OCI-LY1 (cell line): ENCODE data around the gene SNX18.
A peak's percentile ranks its signal among the peaks of the same experiment; 100 is the strongest.

Source experiments
- H2AFZ ChIP-seq: fragments of 200-600 bp; sonication (generic), shearing (Covaris generic); 2 replicates; pipeline ENCODE4 v1.6.0; 2014; ENCODE audit warnings: antibody characterized with exemption, mild to moderate bottlenecking, low read length
- H3F3A ChIP-seq: fragments of 200-600 bp; sonication (generic), shearing (Covaris generic); 2 replicates; pipeline ENCODE4 v1.6.0; 2014; ENCODE audit warnings: mild to moderate bottlenecking, antibody characterized with exemption, low read length, moderate library complexity; ENCODE audit not compliant: insufficient read depth
- H3K27ac ChIP-seq: fragments of 200-600 bp; sonication (generic); 2 replicates; pipeline ENCODE4 v1.5.1; 2014; ENCODE audit warnings: low read length, mixed run types, mild to moderate bottlenecking, low read depth; ENCODE audit not compliant: poor library complexity, severe bottlenecking
- H3K27me3 ChIP-seq: fragments of 200-600 bp; sonication (generic); 2 replicates; pipeline ENCODE4 v1.6.0; 2014; ENCODE audit warnings: antibody characterized with exemption, mild to moderate bottlenecking, low read length, moderate library complexity; ENCODE audit not compliant: insufficient read depth
- H3K36me3 ChIP-seq: fragments of 200-600 bp; sonication (generic); 2 replicates; pipeline ENCODE4 v1.6.1; 2014; ENCODE audit warnings: mild to moderate bottlenecking, antibody characterized with exemption, low read length, moderate library complexity, mixed read lengths; ENCODE audit not compliant: insufficient read depth
- H3K4me1 ChIP-seq: fragments of 200-600 bp; sonication (generic); 2 replicates; pipeline ENCODE4 v1.5.1; 2014; ENCODE audit warnings: mild to moderate bottlenecking, low read length, moderate library complexity; ENCODE audit not compliant: insufficient read depth, severe bottlenecking
- H3K4me2 ChIP-seq: fragments of 200-600 bp; sonication (generic), shearing (Covaris generic); 2 replicates; pipeline ENCODE4 v1.6.1; 2014; ENCODE audit warnings: low read length
- H3K4me3 ChIP-seq: fragments of 200-600 bp; sonication (generic); 2 replicates; pipeline ENCODE4 v1.5.1; 2014; ENCODE audit warnings: low read length, low read depth, mild to moderate bottlenecking, mixed read lengths; ENCODE audit not compliant: poor library complexity, severe bottlenecking
- H3K79me2 ChIP-seq: fragments of 200-600 bp; shearing (Covaris generic); 2 replicates; pipeline ENCODE4 v1.6.1; 2016; ENCODE audit warnings: mixed run types, low read length, mixed read lengths; ENCODE audit not compliant: insufficient read depth
- H3K9ac ChIP-seq: fragments of 200-600 bp; sonication (generic), shearing (Covaris generic); 2 replicates; pipeline ENCODE4 v1.6.1; 2014; ENCODE audit warnings: mild to moderate bottlenecking, low read length, mixed read lengths
- H3K9me2 ChIP-seq: fragments of 200-600 bp; sonication (generic), shearing (Covaris generic); 2 replicates; pipeline ENCODE4 v1.6.1; 2014; ENCODE audit warnings: low read depth, mild to moderate bottlenecking, low read length, mixed read lengths
- H3K9me3 ChIP-seq: fragments of 200-600 bp; shearing (Covaris generic); 2 replicates; pipeline ENCODE4 v1.6.1; 2014; ENCODE audit warnings: low read length, mixed read lengths
- H4K20me1 ChIP-seq: fragments of 200-600 bp; sonication (generic), shearing (Covaris generic); 2 replicates; pipeline ENCODE4 v1.6.0; 2016; ENCODE audit warnings: mild to moderate bottlenecking, low read length; ENCODE audit not compliant: insufficient read depth
- CTCF ChIP-seq: fragments of 200-600 bp; sonication (generic), shearing (Covaris generic); IDR thresholded peaks from 2 replicates; pipeline ENCODE4 v1.5.1; 2017; ENCODE audit warnings: mild to moderate bottlenecking, antibody characterized with exemption, low read length, moderate library complexity, mixed read lengths
- EZH2 ChIP-seq: fragments of 200-600 bp; sonication (generic), shearing (Covaris generic); IDR thresholded peaks from 2 replicates; pipeline ENCODE4 v1.8.0; 2017; ENCODE audit warnings: borderline replicate concordance, mixed run types, mild to moderate bottlenecking, antibody characterized with exemption, low read length, moderate library complexity, mixed read lengths

The SNX18 gene

GRCh38 chr5:54524082-54524481, 6.5 kb downstream of the SNX18 start:
- peaks cover 39% of the 10 kb centered on the region for H3K4me1 ChIP-seq
- H3F3A ChIP-seq, result no peaks in the 10 kb centered on the region
- H3K27me3 ChIP-seq, result no peaks in the 10 kb centered on the region
- peak overlapping the region; percentile 31 for H3K27ac ChIP-seq
- no peaks in the 10 kb centered on the region for H3K79me2 ChIP-seq
- peak overlapping the region; percentile 6; the same call in 1 of the 2 replicates for H3K9ac ChIP-seq
- H3K9me3 ChIP-seq, result no peaks in the 10 kb centered on the region
- no peaks in the 10 kb centered on the region; the same call in 1 of the 2 replicates for H4K20me1 ChIP-seq
- H3K4me3 ChIP-seq, result peak overlapping the region; percentile 11
- no peak overlapping the region for H2AFZ ChIP-seq
- no peak for TF ChIP-seq EZH2
- TF ChIP-seq CTCF, result no peak
- no peaks in the 10 kb centered on the region for H3K9me2 ChIP-seq
- H3K4me2 ChIP-seq, result peak overlapping the region; percentile 40; the same call in 1 of the 2 replicates
- no peaks in the 10 kb centered on the region; the same call in 1 of the 2 replicates for H3K36me3 ChIP-seq

- Histone ChIP-seq H4K20me1 (no peaks in the 10 kb centered on the region; the same call in 1 of the 2 replicates), H3K4me2 (no peak overlapping the region), H3K79me2 (no peaks in the 10 kb centered on the region)
These were observed 7.1 kb downstream of the SNX18 start for GRCh38 chr5:54524704-54525103.

GRCh38 chr5:54525261-54525660, 7.7 kb downstream of the SNX18 start:
- H3K9me3 ChIP-seq, result no peaks in the 10 kb centered on the region
- no peak overlapping the region for H3K27ac ChIP-seq
- no peak overlapping the region for H3K4me2 ChIP-seq
- H4K20me1 ChIP-seq, result no peaks in the 10 kb centered on the region
- H3K4me3 ChIP-seq, result no peak overlapping the region
- H3F3A ChIP-seq, result no peaks in the 10 kb centered on the region
- H3K4me1 ChIP-seq, result peaks cover 38% of the 10 kb centered on the region
- no peak overlapping the region for H2AFZ ChIP-seq
- TF ChIP-seq EZH2 (no peak), CTCF (no peak)
- no peaks in the 10 kb centered on the region for H3K27me3 ChIP-seq
- no peaks in the 10 kb centered on the region for H3K9me2 ChIP-seq
- H3K9ac ChIP-seq, result no peak overlapping the region
- H3K36me3 ChIP-seq, result no peaks in the 10 kb centered on the region
- no peaks in the 10 kb centered on the region for H3K79me2 ChIP-seq

More at GRCh38 chr5:54524704-54525103, 7.1 kb downstream of the SNX18 start:
- no peaks in the 10 kb centered on the region for H3K9me3 ChIP-seq
- H3F3A ChIP-seq, result no peaks in the 10 kb centered on the region
- no peak overlapping the region for H2AFZ ChIP-seq
- no peak overlapping the region for H3K27ac ChIP-seq
- TF ChIP-seq CTCF (no peak), EZH2 (no peak)
- no peak overlapping the region for H3K4me3 ChIP-seq
- H3K9me2 ChIP-seq, result no peaks in the 10 kb centered on the region
- H3K4me1 ChIP-seq, result peaks cover 37% of the 10 kb centered on the region
- no peaks in the 10 kb centered on the region for H3K36me3 ChIP-seq
- H3K9ac ChIP-seq, result no peak overlapping the region
- no peaks in the 10 kb centered on the region for H3K27me3 ChIP-seq
